Mesenteric fat pad (tissue), 1 donor: Measurements from ENCODE around the gene SERPINA1. TPM values are rescaled to one million over a fixed set of nuclear protein-coding genes. Genes with fewer than 3 reads are reported as not detected.

Experiments
- DNase-seq: peaks from one replicate; pipeline ENCODE4 v3.0.0-alpha.2; 2020; ENCODE audit warnings: low spot score
- total RNA-seq: library from RNA; stranded (reverse); fragmentation: NEBNext Ultra II Directional; extraction: Animal tissue kit (Norgen Biotek cat#: 25700); gene quantifications from one replicate; pipeline ENCODE4 v1.2.1, GENCODE V29; 2021
- donor health status: DM: yes; HTN: yes; CAD: no.

Gene SERPINA1
- total RNA-seq, 1 donor from 2014 or later, result 41.6 TPM

- DNase-seq, result no peak
Observed at GRCh38 chr14:94384342-94384741, 4.1 kb downstream of the SERPINA1 start.

GRCh38 chr14:94383777-94384176, 4.6 kb downstream of the SERPINA1 start:
- DNase-seq, result no peak

- DNase-seq, result no peak
Observed at GRCh38 chr14:94382716-94383596, 5.4 kb downstream of the SERPINA1 start.

GRCh38 chr14:94382099-94382715, 6.2 kb downstream of the SERPINA1 start:
- no peak for DNase-seq

GRCh38 chr14:94381149-94382030, 7.0 kb downstream of the SERPINA1 start:
- DNase-seq, result no peak

GRCh38 chr14:94380225-94381148, 7.9 kb downstream of the SERPINA1 start:
- no peak for DNase-seq

GRCh38 chr14:94379291-94380224, 8.8 kb downstream of the SERPINA1 start:
- DNase-seq, result no peak

- peak; percentile 47 for DNase-seq
Observed at GRCh38 chr14:94378527-94379290, 9.7 kb downstream of the SERPINA1 start.

GRCh38 chr14:94377866-94378470, 10.4 kb downstream of the SERPINA1 start:
- DNase-seq, result peak; percentile 55

- DNase-seq, result peak; percentile 64
Observed at GRCh38 chr14:94376976-94377865, 11.2 kb downstream of the SERPINA1 start.

- DNase-seq, result no peak
Observed at GRCh38 chr14:94376108-94376975, 12.1 kb downstream of the SERPINA1 start.

GRCh38 chr14:94375552-94376107, 12.8 kb downstream of the SERPINA1 start:
- no peak for DNase-seq

- DNase-seq, result no peak
Observed at GRCh38 chr14:94374749-94375260, 13.6 kb downstream of the SERPINA1 start.

GRCh38 chr14:94374116-94374515, 14.3 kb downstream of the SERPINA1 start:
- no peak for DNase-seq

- no peak for DNase-seq
Observed at GRCh38 chr14:94373708-94374107, 14.7 kb downstream of the SERPINA1 start.
